KMS-11 (cell line): ENCODE measurements around the gene HEXD.
"Not testable (repeated sequence)": the region's sequence is repeated elsewhere in the genome, so short reads cannot be mapped to it uniquely, and the experiment has no call there.

Source experiments
- H2AFZ ChIP-seq: fragments of 200-600 bp; sonication (generic); 2 replicates; pipeline ENCODE4 v1.6.1; 2016; ENCODE audit warnings: antibody characterized with exemption, mixed run types, low read depth
- H3K27ac ChIP-seq: fragments of 200-600 bp; sonication (generic); 2 replicates; pipeline ENCODE4 v1.6.1; 2016; ENCODE audit warnings: mild to moderate bottlenecking, mixed run types
- H3K27me3 ChIP-seq: fragments of 200-600 bp; sonication (generic); 2 replicates; pipeline ENCODE4 v1.6.1; 2017; ENCODE audit warnings: mild to moderate bottlenecking, low read depth, mixed run types, moderate library complexity; ENCODE audit not compliant: insufficient read depth
- H3K36me3 ChIP-seq: fragments of 200-600 bp; sonication (generic); 2 replicates; pipeline ENCODE4 v1.6.1; 2017; ENCODE audit warnings: mild to moderate bottlenecking, mixed run types; ENCODE audit not compliant: insufficient read depth
- H3K4me1 ChIP-seq: fragments of 200-600 bp; sonication (generic); 2 replicates; pipeline ENCODE4 v1.6.1; 2016; ENCODE audit warnings: mild to moderate bottlenecking, low read depth, mixed run types; ENCODE audit not compliant: poor library complexity, severe bottlenecking
- H3K4me2 ChIP-seq: fragments of 200-600 bp; sonication (generic); 2 replicates; pipeline ENCODE4 v1.7.0; 2016; ENCODE audit warnings: mild to moderate bottlenecking, mixed run types
- H3K4me3 ChIP-seq: fragments of 200-600 bp; sonication (generic); IDR thresholded peaks from 2 replicates; pipeline ENCODE4 v1.6.1; 2017; ENCODE audit warnings: low read depth, low read length, mixed read lengths; ENCODE audit not compliant: insufficient read depth
- H3K79me2 ChIP-seq: fragments of 200-600 bp; sonication (generic); 2 replicates; pipeline ENCODE4 v1.6.1; 2016; ENCODE audit warnings: low read depth, mixed run types; ENCODE audit not compliant: insufficient read depth
- H3K9ac ChIP-seq: fragments of 200-600 bp; sonication (generic); 2 replicates; pipeline ENCODE4 v1.6.1; 2016; ENCODE audit warnings: mild to moderate bottlenecking, mixed run types
- H4K20me1 ChIP-seq: fragments of 200-600 bp; sonication (generic); 2 replicates; pipeline ENCODE4 v1.6.1; 2016; ENCODE audit warnings: mild to moderate bottlenecking, mixed run types; ENCODE audit not compliant: insufficient read depth
- CTCF ChIP-seq: fragments of 200-600 bp; sonication (generic); conservative IDR thresholded peaks from 2 replicates; pipeline ENCODE4 v1.6.1; 2017; ENCODE audit warnings: low read depth, mild to moderate bottlenecking, antibody characterized with exemption, low read length, moderate library complexity, mixed read lengths

Gene HEXD

DNA sequence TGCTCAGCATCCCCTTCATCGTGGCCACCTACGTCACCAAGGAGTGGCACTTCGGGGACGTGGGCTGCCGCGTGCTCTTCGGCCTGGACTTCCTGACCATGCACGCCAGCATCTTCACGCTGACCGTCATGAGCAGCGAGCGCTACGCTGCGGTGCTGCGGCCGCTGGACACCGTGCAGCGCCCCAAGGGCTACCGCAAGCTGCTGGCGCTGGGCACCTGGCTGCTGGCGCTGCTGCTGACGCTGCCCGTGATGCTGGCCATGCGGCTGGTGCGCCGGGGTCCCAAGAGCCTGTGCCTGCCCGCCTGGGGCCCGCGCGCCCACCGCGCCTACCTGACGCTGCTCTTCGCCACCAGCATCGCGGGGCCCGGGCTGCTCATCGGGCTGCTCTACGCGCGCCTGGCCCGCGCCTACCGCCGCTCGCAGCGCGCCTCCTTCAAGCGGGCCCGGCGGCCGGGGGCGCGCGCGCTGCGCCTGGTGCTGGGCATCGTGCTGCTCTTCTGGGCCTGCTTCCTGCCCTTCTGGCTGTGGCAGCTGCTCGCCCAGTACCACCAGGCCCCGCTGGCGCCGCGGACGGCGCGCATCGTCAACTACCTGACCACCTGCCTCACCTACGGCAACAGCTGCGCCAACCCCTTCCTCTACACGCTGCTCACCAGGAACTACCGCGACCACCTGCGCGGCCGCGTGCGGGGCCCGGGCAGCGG, 43.4 kb upstream of the HEXD start:
- Histone ChIP-seq H3K9ac (no peak overlapping the region), H3K4me3 (no peak overlapping the region), H3K79me2 (no peaks in the 10 kb centered on the region), H2AFZ (no peak overlapping the region), H3K4me2 (no peak overlapping the region), H3K27ac (no peak overlapping the region), H4K20me1 (no peaks in the 10 kb centered on the region), H3K4me1 (peaks cover 16% of the 10 kb centered on the region), H3K36me3 (no peaks in the 10 kb centered on the region), H3K27me3 (no peaks in the 10 kb centered on the region)
- TF ChIP-seq CTCF, result no peak

DNA sequence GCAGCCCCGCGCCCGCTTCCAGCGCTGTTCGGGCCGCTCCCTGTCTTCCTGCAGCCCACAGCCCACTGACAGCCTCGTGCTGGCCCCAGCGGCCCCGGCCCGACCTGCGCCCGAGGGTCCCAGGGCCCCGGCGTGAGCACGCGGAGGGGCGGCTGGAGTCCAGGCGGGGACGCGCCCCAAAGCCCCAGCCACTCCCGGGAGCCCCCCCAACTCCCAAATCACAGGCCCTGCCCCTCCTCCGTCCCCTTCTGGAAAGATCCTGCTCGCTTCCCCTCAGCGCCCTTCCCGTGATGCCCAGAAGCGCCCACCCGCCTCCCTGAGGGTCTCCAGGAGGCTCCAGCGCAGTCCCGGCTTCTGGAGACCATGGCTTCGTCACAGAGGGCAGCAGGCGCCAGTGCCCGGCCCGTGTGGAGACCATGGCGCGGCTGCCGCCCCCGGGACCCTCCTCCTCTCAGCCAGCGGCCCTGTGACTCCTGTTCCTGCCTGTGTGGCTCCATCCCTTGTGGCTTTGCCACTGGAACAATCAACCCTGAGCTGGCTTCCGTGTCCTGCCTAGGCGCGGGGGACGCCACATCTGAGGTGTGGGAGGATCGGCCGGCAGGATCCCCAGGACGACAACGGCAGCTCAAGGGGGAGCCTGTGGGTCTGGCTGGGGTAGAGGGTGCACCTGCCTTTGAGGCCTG, 42.6 kb upstream of the HEXD start:
- Histone ChIP-seq H3K4me2 (no peak overlapping the region), H2AFZ (no peak overlapping the region), H3K9ac (no peak overlapping the region), H3K27ac (no peak overlapping the region), H3K36me3 (no peaks in the 10 kb centered on the region), H3K79me2 (no peaks in the 10 kb centered on the region), H3K4me3 (no peak overlapping the region), H3K4me1 (peaks cover 8% of the 10 kb centered on the region), H3K27me3 (no peaks in the 10 kb centered on the region), H4K20me1 (no peaks in the 10 kb centered on the region)
- no peak for TF ChIP-seq CTCF

GRCh38 chr17:82376042-82376730, 42.0 kb upstream of the HEXD start:
- H3K4me3 ChIP-seq, result no peak overlapping the region
- peaks cover 7% of the 10 kb centered on the region for H3K4me1 ChIP-seq
- no peaks in the 10 kb centered on the region for H4K20me1 ChIP-seq
- no peak overlapping the region for H3K27ac ChIP-seq
- no peaks in the 10 kb centered on the region for H3K27me3 ChIP-seq
- no peak overlapping the region for H3K4me2 ChIP-seq
- no peak overlapping the region for H2AFZ ChIP-seq
- H3K79me2 ChIP-seq, result no peaks in the 10 kb centered on the region
- no peak overlapping the region for H3K9ac ChIP-seq
- H3K36me3 ChIP-seq, result no peaks in the 10 kb centered on the region
- no peak for TF ChIP-seq CTCF

DNA sequence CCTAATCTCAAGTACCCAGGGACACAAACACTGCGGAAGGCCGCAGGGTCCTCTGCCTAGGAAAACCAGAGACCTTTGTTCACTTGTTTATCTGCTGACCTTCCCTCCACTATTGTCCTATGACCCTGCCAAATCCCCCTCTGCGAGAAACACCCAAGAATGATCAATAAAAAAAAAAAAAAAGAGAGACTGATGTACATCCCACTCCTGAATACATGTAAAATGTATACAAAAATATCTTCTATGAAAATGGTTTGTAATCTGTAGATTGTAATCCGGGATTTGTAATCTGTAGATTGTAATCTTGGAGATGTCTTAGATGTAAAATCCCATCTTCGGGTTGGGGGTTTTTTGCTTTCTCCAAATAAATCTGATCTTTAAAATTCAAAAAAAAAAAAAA, 40.9 kb upstream of the HEXD start:
- H4K20me1 ChIP-seq, H2AFZ ChIP-seq, H3K79me2 ChIP-seq, H3K9ac ChIP-seq, H3K36me3 ChIP-seq, H3K4me3 ChIP-seq, H3K27me3 ChIP-seq, H3K4me2 ChIP-seq, H3K27ac ChIP-seq: not testable (repeated sequence)
- peaks cover 13% of the 10 kb centered on the region for H3K4me1 ChIP-seq
